ENCODE measurements around the gene STT3A.

Gene STT3A

DNA sequence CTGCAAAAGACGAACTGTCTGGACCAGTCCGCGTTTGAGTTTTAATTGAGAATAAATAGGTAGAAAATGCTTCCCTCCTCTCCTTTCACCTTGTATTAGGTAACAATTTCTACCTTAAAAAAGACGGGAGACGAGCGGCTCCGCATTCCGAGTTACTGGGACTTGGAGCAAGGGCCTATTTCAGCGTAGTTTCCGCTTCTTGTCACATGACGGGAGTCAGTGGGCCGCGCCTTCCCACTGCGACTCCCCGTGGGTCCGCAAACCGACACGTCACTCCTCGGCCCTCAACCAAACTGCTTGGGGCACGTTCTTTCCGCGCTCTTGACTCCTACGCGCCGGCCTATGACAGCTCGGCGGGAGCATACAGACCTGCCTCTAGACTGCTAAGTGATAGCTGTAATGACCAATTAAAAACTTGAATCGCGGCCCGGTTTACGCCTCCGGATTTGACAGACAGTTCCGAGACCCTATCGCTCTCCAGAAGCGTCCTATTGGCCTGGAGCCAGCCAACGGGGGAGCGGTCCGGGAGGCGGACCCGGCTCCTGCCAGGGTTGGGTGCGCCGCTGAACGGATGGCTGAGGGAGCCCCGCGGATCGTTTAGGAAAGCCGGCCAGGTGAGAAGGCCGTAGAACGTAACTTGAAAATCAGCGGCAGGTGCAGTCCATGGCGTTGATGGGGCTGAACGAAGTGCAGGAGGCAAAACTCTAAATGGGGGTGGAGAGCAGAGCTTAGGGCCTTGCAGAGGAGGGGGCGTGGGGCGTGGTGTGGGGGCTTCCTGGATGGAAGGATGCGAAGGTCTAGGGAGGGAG, at the start of gene STT3A:
TSS of gene STT3A (plus strand) at position 548 of the 809 bp plus-strand sequence. CDS start 3,064 bp downstream, outside the sequence.
- Histone ChIP-seq H3F3A (ENCODE audit: insufficient read depth) (no peaks in the 10 kb centered on the region), H3K27ac (ENCODE audit: low read depth, low read length) (peak within 1 kb of the TSS; percentile 60), H3K4me2 (ENCODE audit: low read depth, low read length, poor library complexity, severe bottlenecking) (peak within 1 kb of the TSS; percentile 78), H3K79me2 (ENCODE audit: insufficient read depth, low read length) (peaks cover 33% of the 10 kb centered on the region), H3K36me3 (ENCODE audit: low read length) (no peaks in the 10 kb centered on the region), H4K20me1 (ENCODE audit: low read depth, low read length) (no peaks in the 10 kb centered on the region), H3K4me3 (ENCODE audit: insufficient read depth, low read length, poor library complexity, severe bottlenecking) (peak within 1 kb of the TSS; percentile 84), H3K27me3 (ENCODE audit: low read length) (no peaks in the 10 kb centered on the region), H3K9me2 (replicated peaks; ENCODE audit: insufficient read depth, low read length) (no peaks in the 10 kb centered on the region), H3K9ac (ENCODE audit: low read length) (peak within 1 kb of the TSS; percentile 96), H3K9me3 (ENCODE audit: insufficient read depth, low read length) (no peaks in the 10 kb centered on the region), H2AFZ (ENCODE audit: low read depth, low read length, severe bottlenecking) (peak within 1 kb of the TSS; percentile 74)
- TF ChIP-seq, protein P1, sequence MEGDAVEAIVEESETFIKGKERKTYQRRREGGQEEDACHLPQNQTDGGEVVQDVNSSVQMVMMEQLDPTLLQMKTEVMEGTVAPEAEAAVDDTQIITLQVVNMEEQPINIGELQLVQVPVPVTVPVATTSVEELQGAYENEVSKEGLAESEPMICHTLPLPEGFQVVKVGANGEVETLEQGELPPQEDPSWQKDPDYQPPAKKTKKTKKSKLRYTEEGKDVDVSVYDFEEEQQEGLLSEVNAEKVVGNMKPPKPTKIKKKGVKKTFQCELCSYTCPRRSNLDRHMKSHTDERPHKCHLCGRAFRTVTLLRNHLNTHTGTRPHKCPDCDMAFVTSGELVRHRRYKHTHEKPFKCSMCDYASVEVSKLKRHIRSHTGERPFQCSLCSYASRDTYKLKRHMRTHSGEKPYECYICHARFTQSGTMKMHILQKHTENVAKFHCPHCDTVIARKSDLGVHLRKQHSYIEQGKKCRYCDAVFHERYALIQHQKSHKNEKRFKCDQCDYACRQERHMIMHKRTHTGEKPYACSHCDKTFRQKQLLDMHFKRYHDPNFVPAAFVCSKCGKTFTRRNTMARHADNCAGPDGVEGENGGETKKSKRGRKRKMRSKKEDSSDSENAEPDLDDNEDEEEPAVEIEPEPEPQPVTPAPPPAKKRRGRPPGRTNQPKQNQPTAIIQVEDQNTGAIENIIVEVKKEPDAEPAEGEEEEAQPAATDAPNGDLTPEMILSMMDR (IDR thresholded peaks at IDR 0.05; ENCODE audit: insufficient read depth, low read length, poor library complexity, severe bottlenecking): no peak
- TF ChIP-seq EZH2phosphoT487 (conservative IDR thresholded peaks at IDR 0.05; ENCODE audit: low read length): no peak

DNA sequence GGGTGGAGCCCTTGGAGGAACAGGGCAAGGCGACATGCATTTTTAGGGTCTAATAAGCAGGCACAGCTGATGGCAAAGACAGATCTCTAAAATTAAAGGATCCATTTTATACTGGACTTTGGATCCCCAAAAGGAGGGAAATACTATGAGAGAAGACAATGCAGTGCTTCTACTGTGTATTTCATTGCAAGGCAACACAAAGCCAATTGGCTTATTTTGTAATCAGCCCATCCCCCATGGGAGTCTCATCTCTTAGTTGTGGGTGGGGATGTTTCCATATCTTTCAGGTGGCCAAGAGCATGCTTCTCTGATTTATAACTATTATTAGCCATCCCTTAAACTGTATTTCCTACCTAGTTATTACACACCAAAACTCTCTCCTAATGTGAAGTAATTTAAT, 41.9 kb upstream of the STT3A start:
- H3K36me3 ChIP-seq (ENCODE audit: low read length): no peaks in the 10 kb centered on the region
- H4K20me1 ChIP-seq (ENCODE audit: low read depth, low read length): no peaks in the 10 kb centered on the region
- H3K9me2 ChIP-seq (replicated peaks; ENCODE audit: insufficient read depth, low read length): no peaks in the 10 kb centered on the region
- H3K4me2 ChIP-seq (ENCODE audit: low read depth, low read length, poor library complexity, severe bottlenecking): no peak overlapping the region
- no peaks in the 10 kb centered on the region for H3K27me3 ChIP-seq (ENCODE audit: low read length)
- H3K27ac ChIP-seq (ENCODE audit: low read depth, low read length): no peak overlapping the region
- no peaks in the 10 kb centered on the region for H3K79me2 ChIP-seq (ENCODE audit: insufficient read depth, low read length)
- H2AFZ ChIP-seq (ENCODE audit: low read depth, low read length, severe bottlenecking): no peak overlapping the region
- no peaks in the 10 kb centered on the region for H3F3A ChIP-seq (ENCODE audit: insufficient read depth)
- H3K9ac ChIP-seq (ENCODE audit: low read length): no peak overlapping the region
- H3K4me3 ChIP-seq (ENCODE audit: insufficient read depth, low read length, poor library complexity, severe bottlenecking): no peak overlapping the region
- peaks cover 10% of the 10 kb centered on the region; the same call in 1 of the 2 replicates for H3K9me3 ChIP-seq (ENCODE audit: insufficient read depth, low read length)
- TF ChIP-seq, protein P1 (IDR thresholded peaks at IDR 0.05; ENCODE audit: insufficient read depth, low read length, poor library complexity, severe bottlenecking): no peak
- TF ChIP-seq EZH2phosphoT487 (conservative IDR thresholded peaks at IDR 0.05; ENCODE audit: low read length): no peak

DNA sequence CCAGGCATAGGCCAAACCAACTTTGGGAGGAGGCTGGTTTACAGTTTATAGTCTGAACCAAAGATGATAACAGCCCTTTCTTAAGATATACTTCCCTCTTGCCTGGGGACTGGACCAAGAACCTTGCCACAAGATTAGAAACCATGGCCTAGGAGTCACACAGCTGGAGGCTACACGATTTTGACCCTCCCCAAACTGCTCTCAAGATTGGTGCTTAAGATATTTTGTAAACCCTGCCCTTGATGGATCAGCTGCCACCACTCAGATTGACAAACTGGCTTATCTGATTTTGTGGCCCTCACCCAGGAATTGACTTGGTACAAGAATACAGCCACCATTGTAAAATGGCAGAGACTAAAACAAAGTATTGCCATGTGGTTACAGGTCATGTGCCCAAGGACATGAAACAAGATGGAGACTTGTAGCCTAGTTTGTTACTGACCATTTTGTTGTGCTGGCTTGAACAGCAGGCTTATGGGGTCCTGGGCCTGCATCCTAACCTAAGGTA, 40.8 kb upstream of the STT3A start:
- Histone ChIP-seq H3K9me3 (ENCODE audit: insufficient read depth, low read length) (peaks cover 10% of the 10 kb centered on the region; the same call in 1 of the 2 replicates), H3F3A (ENCODE audit: insufficient read depth) (no peaks in the 10 kb centered on the region), H3K36me3 (ENCODE audit: low read length) (no peaks in the 10 kb centered on the region), H3K9me2 (replicated peaks; ENCODE audit: insufficient read depth, low read length) (no peaks in the 10 kb centered on the region), H3K9ac (ENCODE audit: low read length) (no peak overlapping the region), H3K4me2 (ENCODE audit: low read depth, low read length, poor library complexity, severe bottlenecking) (no peak overlapping the region), H2AFZ (ENCODE audit: low read depth, low read length, severe bottlenecking) (no peak overlapping the region), H3K4me3 (ENCODE audit: insufficient read depth, low read length, poor library complexity, severe bottlenecking) (no peak overlapping the region), H3K27ac (ENCODE audit: low read depth, low read length) (no peak overlapping the region), H3K79me2 (ENCODE audit: insufficient read depth, low read length) (no peaks in the 10 kb centered on the region), H3K27me3 (ENCODE audit: low read length) (no peaks in the 10 kb centered on the region), H4K20me1 (ENCODE audit: low read depth, low read length) (no peaks in the 10 kb centered on the region)
- TF ChIP-seq, protein P1 (IDR thresholded peaks at IDR 0.05; ENCODE audit: insufficient read depth, low read length, poor library complexity, severe bottlenecking): no peak
- TF ChIP-seq EZH2phosphoT487 (conservative IDR thresholded peaks at IDR 0.05; ENCODE audit: low read length): no peak
